SKM-1 (cell line): ENCODE measurements around the gene PRKCH.
"Not testable (repeated sequence)": the region's sequence is repeated elsewhere in the genome, so short reads cannot be mapped to it uniquely, and the experiment has no call there.

Experiments used
- DNase-seq: peaks from one replicate; lab custom pipeline; 2025; ENCODE audit not compliant: unreplicated experiment; lab: John Stamatoyannopoulos, UW

PRKCH gene

GRCh38 chr14:61388173-61388975, 67.0 kb downstream of the PRKCH start:
- DNase-seq: no peak

GRCh38 chr14:61388976-61389576, 67.7 kb downstream of the PRKCH start:
- no peak for DNase-seq

GRCh38 chr14:61391119-61391518, 69.7 kb downstream of the PRKCH start:
- DNase-seq: no peak

GRCh38 chr14:61392297-61392696, 70.9 kb downstream of the PRKCH start:
- DNase-seq: no peak

- no peak for DNase-seq
Observed at GRCh38 chr14:61394542-61394941, 73.2 kb downstream of the PRKCH start.

GRCh38 chr14:61395115-61395725, 73.8 kb downstream of the PRKCH start:
- no peak for DNase-seq

GRCh38 chr14:61396279-61396678, 74.9 kb downstream of the PRKCH start:
- DNase-seq: no peak

GRCh38 chr14:61396694-61397093, 75.3 kb downstream of the PRKCH start:
- DNase-seq: no peak

- DNase-seq: no peak
Observed at GRCh38 chr14:61397615-61398014, 76.2 kb downstream of the PRKCH start.

GRCh38 chr14:61398221-61398620, 76.8 kb downstream of the PRKCH start:
- no peak for DNase-seq

GRCh38 chr14:61399365-61399764, 78.0 kb downstream of the PRKCH start:
- no peak for DNase-seq

GRCh38 chr14:61401461-61401860, 80.1 kb downstream of the PRKCH start:
- no peak for DNase-seq

- DNase-seq: no peak
Observed at GRCh38 chr14:61403411-61403810, 82.0 kb downstream of the PRKCH start.

- DNase-seq: no peak
Observed at GRCh38 chr14:61404637-61405036, 83.3 kb downstream of the PRKCH start.

- no peak for DNase-seq
Observed at GRCh38 chr14:61406198-61406597, 84.8 kb downstream of the PRKCH start.

GRCh38 chr14:61406675-61407074, 85.3 kb downstream of the PRKCH start:
- DNase-seq: no peak

GRCh38 chr14:61408498-61408897, 87.1 kb downstream of the PRKCH start:
- DNase-seq: no peak

- no peak for DNase-seq
Observed at GRCh38 chr14:61409782-61410181, 88.4 kb downstream of the PRKCH start.

- not testable (repeated sequence) for DNase-seq
Observed at GRCh38 chr14:61415934-61416333, 94.6 kb downstream of the PRKCH start.

- no peak for DNase-seq
Observed at GRCh38 chr14:61416591-61416990, 95.2 kb downstream of the PRKCH start.

- DNase-seq: no peak
Observed at GRCh38 chr14:61417141-61417540, 95.8 kb downstream of the PRKCH start.

GRCh38 chr14:61417883-61418455, 96.6 kb downstream of the PRKCH start:
- DNase-seq: no peak
